HTERT RPE-1 (cell line): ENCODE measurements around the gene ZACN.

ENCODE experiments used
- in situ Hi-C: fragments of 300-500 bp; cut with MboI; formaldehyde crosslinking; loops from 4 replicates; pipeline ENCODE4 v1.14.3; 2020; ENCODE audit warnings: low sequenced_read_pairs

Gene ZACN

DNA sequence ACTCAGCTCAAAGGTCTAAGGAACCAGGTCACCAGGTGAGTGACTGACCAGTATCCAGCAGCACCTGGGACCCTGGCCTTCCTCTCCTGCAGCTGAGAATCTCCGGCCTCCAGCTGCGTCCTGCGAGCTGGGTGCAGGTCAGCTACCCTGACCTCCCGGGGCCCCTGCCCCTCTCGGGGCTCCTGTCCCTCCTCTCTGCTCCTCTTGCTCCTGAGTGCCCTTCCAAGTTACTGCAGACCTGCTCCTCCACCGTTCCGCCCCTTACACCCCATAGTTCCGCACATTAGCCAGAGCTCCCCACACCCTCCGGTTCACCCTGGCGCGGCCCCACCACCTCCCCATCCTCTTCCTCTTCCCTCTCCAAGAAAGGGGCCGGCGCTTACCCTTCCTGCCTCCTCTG lies 51.5 kb downstream of the ZACN start:
- in situ Hi-C loops, result no loop called here

DNA sequence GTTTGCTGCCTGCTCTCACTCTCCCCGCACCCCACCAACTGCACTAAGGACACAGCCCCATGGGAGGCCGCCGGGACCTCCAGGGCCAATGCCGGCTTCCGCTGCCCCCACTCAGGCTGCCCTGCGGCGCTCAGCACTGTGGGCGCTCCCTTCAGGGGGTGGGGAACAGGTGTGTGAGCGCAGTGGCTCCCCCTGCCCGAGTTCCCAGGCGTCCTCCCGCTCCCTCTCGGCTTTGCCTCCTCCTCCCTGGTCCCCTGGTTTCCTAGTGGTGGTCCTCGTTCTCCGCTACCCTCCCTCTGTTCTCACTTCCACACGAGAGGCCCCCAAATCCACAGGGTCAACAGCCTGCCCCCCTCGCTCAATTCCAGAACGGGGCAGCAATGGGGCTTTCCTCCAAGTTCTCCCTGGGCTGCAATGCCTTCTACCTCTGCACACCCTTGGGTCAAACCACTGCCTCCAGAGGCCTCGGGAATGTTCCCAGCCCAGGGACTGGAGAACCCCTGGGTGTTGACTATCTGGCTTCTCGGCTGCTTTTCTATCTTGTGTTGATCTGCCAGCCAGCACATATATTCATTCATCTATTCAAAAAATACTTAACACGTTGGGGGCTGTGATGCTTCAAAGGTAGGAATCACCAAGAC lies 52.2 kb downstream of the ZACN start:
- in situ Hi-C loops, result no loop called here

DNA sequence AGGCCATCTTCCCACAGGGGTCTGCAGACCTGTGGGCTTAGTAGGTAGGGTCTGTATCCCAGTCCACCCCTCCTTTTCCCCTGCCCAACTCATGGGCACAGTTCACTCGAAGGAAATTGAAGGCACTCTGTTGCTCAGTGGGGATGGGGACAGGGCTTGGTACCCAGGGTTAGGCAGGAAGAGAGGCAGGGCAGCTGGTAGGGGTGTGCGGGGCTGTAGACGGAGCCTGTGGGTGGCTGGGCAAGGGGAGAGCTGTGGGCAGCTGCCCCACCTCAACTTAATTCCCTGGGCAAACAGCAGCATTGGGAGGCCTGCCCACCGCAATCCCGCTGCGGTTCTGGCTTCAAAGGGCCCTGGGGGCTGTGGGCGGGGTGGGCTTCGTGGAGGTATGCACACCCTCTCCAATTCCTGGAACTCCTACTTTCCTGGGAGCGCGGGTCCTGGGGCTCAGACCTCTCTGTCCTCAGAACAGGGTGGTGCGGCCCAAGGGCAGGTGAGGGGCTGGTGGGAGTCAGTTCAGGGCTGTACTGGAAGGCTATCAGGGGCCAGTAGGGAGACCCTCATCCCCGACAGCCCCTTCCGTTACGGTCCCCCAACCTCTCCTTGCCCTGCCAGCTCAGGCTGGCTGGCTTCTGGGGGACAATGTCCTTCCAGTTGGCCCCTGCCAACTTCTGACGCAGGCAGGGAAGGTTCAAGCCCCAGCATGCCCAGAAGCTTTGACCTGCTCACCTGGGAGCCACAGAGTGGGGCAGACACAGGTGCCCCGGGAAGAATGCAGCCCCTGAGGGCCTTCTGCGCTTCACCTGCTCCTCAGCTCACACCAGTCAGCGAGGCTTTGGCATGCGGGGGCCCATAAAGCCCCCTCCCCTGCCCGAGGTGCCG lies 53.0 kb downstream of the ZACN start:
- in situ Hi-C loops, result no loop called here
